GM11168 (cell line): ENCODE data around the gene IL1RAPL2.

ENCODE experiments used
- in situ Hi-C: fragments of 300-500 bp; cut with MboI; formaldehyde crosslinking; loops from one replicate; pipeline ENCODE4 v1.12.0; 2022; ENCODE audit warnings: low sequenced_read_pairs; ENCODE audit not compliant: unreplicated experiment

The IL1RAPL2 gene

DNA sequence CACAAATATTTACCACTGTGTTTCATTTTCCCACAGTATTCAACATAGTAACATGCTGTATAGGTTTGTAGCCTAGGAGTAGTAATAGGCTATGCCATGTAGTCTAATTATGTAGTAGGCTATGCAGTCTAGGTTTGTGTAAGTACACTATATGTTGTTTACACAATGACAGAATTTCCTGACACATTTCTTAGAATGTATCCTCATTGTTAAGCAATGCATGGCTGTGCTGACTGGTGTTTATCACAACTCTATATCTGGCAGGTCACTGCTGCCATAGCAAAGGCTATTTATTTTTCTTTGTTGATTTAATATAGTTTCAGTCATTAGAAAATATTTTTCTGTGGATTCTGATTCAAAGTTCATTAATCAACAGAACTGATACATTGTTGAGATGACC lies 762.8 kb downstream of the IL1RAPL2 start:
- in situ Hi-C loops = no loop called here

DNA sequence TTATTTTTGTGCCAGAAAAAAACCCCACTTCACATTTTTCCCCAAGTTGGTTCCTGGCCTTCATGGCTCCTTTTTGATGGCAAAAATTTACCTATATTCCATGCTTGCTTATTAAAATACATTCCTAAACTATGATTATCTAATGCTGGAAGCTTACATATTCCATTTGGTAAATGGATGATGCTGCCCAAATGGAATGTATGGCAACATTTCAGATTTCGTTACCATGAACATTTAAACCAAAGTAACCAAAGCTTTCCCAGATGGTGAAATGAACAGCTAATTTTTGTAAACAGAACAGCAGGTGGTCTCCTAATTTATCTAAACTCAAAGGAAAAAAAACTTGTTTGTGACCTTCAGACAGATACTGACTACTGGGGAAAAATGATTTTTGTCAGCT lies 765.2 kb downstream of the IL1RAPL2 start:
- in situ Hi-C loops = no loop called here

- in situ Hi-C loops = no loop called here
These were observed 781.4 kb downstream of the IL1RAPL2 start for GRCh38 chrX:105347373-105347772.

GRCh38 chrX:105349476-105349875 lies 783.5 kb downstream of the IL1RAPL2 start:
- in situ Hi-C loops = no loop called here

- in situ Hi-C loops = no loop called here
These were observed 809.8 kb downstream of the IL1RAPL2 start for GRCh38 chrX:105375816-105376215.

DNA sequence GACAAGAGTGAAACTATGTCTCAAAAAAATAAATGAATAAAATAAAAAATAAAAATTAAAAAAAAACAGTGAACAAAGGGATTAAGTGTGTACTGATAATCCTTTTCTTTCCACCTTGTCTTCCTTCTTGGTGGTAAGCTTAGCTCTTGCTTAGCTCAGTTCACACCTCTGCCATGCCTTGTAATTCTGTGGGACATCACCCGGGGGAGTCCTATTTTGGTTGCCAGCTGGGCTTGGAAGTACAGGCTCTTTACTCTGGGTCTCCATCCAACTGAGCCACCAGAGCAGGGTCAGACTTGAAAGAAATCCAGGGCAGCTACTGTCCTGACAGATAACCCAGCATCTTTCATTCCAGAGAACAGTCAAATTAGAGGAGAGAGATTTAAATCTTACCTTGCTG lies 858.7 kb downstream of the IL1RAPL2 start:
- in situ Hi-C loops = no loop called here

GRCh38 chrX:105451401-105451800 lies 885.4 kb downstream of the IL1RAPL2 start:
- in situ Hi-C loops = no loop called here

GRCh38 chrX:105458846-105459245 lies 892.8 kb downstream of the IL1RAPL2 start:
- in situ Hi-C loops = no loop called here

DNA sequence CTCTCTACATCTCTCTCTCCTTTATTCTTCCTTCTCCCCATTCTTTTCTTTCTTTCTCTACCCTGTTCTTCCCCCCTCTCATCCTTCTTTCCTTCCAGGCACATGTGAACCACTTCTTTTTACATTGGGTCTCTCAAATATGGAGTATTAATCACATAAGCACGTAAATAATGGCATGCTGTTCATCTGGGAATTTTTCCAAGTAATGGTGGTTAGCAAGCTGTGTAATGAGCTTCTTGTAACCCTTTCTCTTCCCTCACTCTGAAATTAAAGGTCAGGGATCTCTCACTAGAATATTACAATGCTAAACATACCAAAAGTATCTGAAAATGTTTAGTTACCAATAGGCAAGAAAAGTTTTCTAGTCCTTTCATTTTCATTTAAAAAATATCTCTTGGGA lies 894.4 kb downstream of the IL1RAPL2 start:
- in situ Hi-C loops = no loop called here

GRCh38 chrX:105461016-105461415 lies 895.0 kb downstream of the IL1RAPL2 start:
- in situ Hi-C loops = no loop called here

DNA sequence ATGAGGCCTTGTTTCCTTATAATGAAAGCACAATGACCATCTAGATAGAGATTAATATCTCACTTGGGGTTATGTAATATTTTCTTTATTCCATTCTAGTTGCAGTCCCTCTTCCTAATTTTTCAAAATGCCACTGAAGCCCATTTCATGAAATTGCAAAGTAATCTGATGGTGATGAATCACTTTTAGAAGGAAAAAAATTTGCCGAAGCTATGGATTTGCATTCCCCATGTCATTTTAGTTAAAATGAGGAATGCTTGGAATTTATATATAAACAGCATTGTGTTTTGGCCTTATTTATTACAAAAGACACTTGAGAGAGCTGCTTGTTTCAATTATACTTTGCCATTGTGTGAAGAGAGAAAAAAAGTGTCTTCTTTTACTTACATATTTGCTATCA lies 896.2 kb downstream of the IL1RAPL2 start:
- in situ Hi-C loops = no loop called here

DNA sequence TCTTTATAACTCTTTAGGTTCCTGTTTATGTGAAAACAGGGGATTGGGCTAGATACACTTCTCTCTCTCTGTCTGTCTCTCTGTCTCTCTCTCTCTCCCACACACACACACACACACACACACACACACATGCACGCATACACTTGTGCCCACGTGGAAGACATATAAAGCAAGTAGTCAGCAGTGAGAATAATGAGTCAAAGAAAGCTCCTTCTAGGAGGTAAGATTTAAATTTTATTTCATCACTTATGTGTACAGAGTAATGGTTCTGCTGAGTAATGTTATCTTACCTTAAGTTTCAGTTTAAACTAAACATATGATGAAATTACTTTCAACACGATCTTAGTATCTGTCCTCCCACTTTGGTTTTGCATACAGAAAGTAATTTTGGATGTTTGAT lies 897.5 kb downstream of the IL1RAPL2 start:
- in situ Hi-C loops = no loop called here

DNA sequence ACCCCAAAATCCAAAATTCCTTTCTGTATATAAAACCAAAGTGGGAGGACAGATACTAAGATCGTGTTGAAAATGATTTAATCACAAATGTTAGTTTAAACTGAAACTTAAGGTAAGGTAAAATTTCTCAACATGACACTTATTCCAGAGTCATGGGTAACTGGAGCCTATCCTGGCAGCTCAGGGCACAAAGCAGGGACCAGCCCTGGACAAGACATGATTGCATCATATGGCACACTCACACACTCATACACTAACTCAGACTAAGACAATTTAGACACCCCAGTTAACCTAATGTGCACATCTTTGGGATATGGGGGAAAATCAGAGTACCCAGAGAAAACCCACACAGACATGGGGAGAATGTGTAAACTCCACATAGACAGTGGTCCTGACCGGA lies 898.6 kb downstream of the IL1RAPL2 start:
- in situ Hi-C loops = no loop called here

DNA sequence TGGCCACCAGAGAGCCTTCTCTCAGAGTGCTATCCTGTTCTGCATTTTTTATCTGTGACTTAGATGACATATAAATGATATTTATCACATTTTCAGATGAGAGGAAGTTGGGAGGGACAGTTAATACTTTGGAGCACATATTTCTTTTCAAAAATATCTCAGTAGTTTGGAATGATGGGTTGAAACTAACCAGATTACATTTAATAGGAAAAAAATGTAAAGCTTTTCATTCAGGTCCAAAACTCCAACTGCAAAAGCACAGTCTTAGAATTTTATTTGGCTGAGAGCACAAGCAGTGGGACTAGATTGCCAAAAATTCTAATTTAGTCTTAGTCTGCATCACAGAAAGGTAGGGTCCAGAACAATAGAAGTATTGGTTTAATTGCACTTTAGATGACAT lies 902.7 kb downstream of the IL1RAPL2 start:
- in situ Hi-C loops = no loop called here

GRCh38 chrX:105471597-105471996 lies 905.6 kb downstream of the IL1RAPL2 start:
- in situ Hi-C loops = no loop called here

GRCh38 chrX:105475801-105476200 lies 909.8 kb downstream of the IL1RAPL2 start:
- in situ Hi-C loops = no loop called here

- in situ Hi-C loops = no loop called here
These were observed 911.4 kb downstream of the IL1RAPL2 start for GRCh38 chrX:105477351-105477750.

- in situ Hi-C loops = no loop called here
These were observed 914.8 kb downstream of the IL1RAPL2 start for GRCh38 chrX:105480646-105481310.

- in situ Hi-C loops = no loop called here
These were observed 917.0 kb downstream of the IL1RAPL2 start for GRCh38 chrX:105483011-105483410.

GRCh38 chrX:105488716-105489115 lies 922.7 kb downstream of the IL1RAPL2 start:
- in situ Hi-C loops = no loop called here

DNA sequence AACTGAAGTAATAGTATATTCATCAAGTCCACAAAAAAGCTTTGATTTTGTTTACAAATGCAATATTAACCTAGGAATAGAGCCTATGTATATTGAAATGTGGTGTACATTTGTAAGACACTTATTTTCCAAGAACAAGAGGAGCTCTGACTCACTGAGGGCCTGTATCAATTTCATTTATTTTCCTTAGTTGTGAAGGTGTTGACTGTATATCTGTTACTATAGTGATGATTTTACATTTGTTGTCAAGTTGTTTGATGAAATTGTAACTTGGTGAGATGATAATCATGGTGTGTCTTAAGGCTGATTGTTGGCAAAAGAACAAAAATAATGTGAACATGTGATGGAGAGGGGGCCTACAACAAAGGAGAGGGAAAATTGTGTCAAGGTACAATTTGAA lies 929.4 kb downstream of the IL1RAPL2 start:
- in situ Hi-C loops = no loop called here

DNA sequence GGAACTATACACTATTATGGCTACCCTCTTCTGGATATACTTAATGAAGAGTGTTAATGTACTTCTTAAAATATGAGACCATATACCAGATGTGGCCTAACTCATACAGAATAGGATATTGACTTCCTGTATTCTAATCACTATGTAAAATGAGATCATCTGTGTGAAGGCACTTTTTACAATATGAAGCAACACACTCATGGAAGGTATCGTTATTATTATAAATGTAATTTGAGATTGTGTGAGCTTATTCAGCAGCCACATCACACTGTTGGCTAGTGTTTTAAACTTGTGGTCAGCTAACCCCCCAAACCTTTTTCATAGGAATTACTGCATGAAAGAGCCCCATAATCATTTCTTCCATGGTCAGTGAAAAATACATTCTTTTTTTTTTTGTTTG lies 936.3 kb downstream of the IL1RAPL2 start:
- in situ Hi-C loops = no loop called here

GRCh38 chrX:105515561-105515960 lies 949.6 kb downstream of the IL1RAPL2 start:
- in situ Hi-C loops = no loop called here
